Measurements from ENCODE around the gene ZNF609. TPM values are rescaled to one million over a fixed set of nuclear protein-coding genes. Genes with fewer than 3 reads are reported as not detected.

The ZNF609 gene
- total and polyA plus RNA-seq, 2 of the 13 experiments (the other 11 are each of a cell fraction or from before 2014, with no cell fraction given): 8.9 to 9.9 TPM

- TF ChIP-seq PTBP1 (IDR thresholded peaks at IDR 0.05; ENCODE audit: low read depth, low read length, poor library complexity, severe bottlenecking) (no peak), ZNF460 (CRISPR knock-in tag; IDR thresholded peaks at IDR 0.05; ENCODE audit: borderline replicate concordance) (no peak), FOXC1 (CRISPR knock-in tag; IDR thresholded peaks at IDR 0.05; ENCODE audit: borderline replicate concordance) (no peak), BORCS8-MEF2B (CRISPR knock-in tag; IDR thresholded peaks at IDR 0.05) (no peak), KDM4B (CRISPR knock-in tag; IDR thresholded peaks at IDR 0.05) (no peak), ZNF350 (CRISPR knock-in tag; IDR thresholded peaks at IDR 0.05; ENCODE audit: borderline replicate concordance, low read depth) (no peak), IKZF4 (CRISPR knock-in tag; IDR thresholded peaks at IDR 0.05; ENCODE audit: borderline replicate concordance, low read depth, not compliant biosample characterization) (no peak), ZNF569 (CRISPR knock-in tag; IDR thresholded peaks at IDR 0.05; ENCODE audit: borderline replicate concordance) (no peak), CC2D1A (CRISPR knock-in tag; IDR thresholded peaks at IDR 0.05) (no peak), ZNF891 (CRISPR knock-in tag; IDR thresholded peaks at IDR 0.05) (no peak), RBFOX2 (IDR thresholded peaks at IDR 0.05; ENCODE audit: low read depth, low read length) (no peak)
Measured at GRCh38 chr15:64452988-64453688, 7.2 kb upstream of the ZNF609 start (continued).

DNA sequence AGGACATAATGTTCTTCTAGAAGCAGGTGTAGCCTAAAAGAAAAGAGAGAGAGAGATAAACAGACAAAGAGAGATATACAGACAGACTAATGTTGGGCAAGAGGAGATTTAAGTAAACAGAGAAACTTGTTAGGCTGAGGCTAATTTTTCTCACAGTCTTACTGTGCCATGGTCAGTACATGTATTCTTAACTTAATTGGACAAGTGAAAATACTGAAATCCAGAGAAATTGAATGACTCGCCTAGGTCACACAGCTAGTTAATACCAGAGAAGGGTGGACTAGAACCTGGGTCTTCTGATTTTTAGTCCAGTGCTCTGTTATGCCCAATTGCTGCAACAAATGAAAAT lies 6.7 kb upstream of the ZNF609 start:
- Histone ChIP-seq H4K20me1 (ENCODE audit: insufficient read depth, low read length) (no peaks in the 10 kb centered on the region; the same call in 1 of the 2 replicates), H3K9me3 (ENCODE audit: low read length) (no peaks in the 10 kb centered on the region), H3K36me3 (replicated peaks in 1 of 2; ENCODE audit: control insufficient read depth in 1 of 2, insufficient read depth in 2 of 2, low read length in 2 of 2) (peaks cover 3 to 18% of the 10 kb centered on the region in 2 experiments; a peak in 4 of 5 replicates), H3K9ac (ENCODE audit: insufficient read depth, low read depth, low read length) (no peak overlapping the region), H3K4me1 (ENCODE audit: insufficient read depth, low read length) (peaks cover 35% of the 10 kb centered on the region), H3K79me2 (ENCODE audit: insufficient read depth, low read length) (no peaks in the 10 kb centered on the region), H3K27me3 (ENCODE audit: control insufficient read depth in 1 of 2, insufficient read depth in 2 of 2, low read length in 2 of 2) (no peaks in the 10 kb centered on the region), H3K4me3 (replicated peaks in 1 of 3; ENCODE audit: insufficient read depth in 1 of 3, low read depth in 2 of 3, low read length in 3 of 3) (no peak overlapping the region), H3K27ac (ENCODE audit: extremely low read length, insufficient read depth, low read length) (no peak overlapping the region), H2AFZ (ENCODE audit: low read length) (no peak overlapping the region), H3K4me2 (ENCODE audit: low read depth, low read length) (no peak overlapping the region)
- no peak for FAIRE-seq
- 100% methylated on average over 1 of the region's 1 CpG for WGBS (ENCODE audit: low lambda C conversion rate)
- CTCF ChIA-PET (ENCODE audit: low intra/inter-chr PET ratio, low total read pairs): no interaction called here
- no peak for ATAC-seq
- DNase-seq (ENCODE audit: low spot score): no peak
- intact Hi-C loops (cut with micrococcal nuclease; ENCODE audit: unreplicated experiment) (no loop called here), in situ Hi-C loops (cut with HindIII; ENCODE audit: extremely low pct_ligation_motif_present, low pct_unique_long_range_greater_than_20kb) (no loop called here)
- BruUV-seq (replicated peaks): no TSS peak
- POLR2A ChIA-PET: no interaction called here
- TF ChIP-seq, protein P1, sequence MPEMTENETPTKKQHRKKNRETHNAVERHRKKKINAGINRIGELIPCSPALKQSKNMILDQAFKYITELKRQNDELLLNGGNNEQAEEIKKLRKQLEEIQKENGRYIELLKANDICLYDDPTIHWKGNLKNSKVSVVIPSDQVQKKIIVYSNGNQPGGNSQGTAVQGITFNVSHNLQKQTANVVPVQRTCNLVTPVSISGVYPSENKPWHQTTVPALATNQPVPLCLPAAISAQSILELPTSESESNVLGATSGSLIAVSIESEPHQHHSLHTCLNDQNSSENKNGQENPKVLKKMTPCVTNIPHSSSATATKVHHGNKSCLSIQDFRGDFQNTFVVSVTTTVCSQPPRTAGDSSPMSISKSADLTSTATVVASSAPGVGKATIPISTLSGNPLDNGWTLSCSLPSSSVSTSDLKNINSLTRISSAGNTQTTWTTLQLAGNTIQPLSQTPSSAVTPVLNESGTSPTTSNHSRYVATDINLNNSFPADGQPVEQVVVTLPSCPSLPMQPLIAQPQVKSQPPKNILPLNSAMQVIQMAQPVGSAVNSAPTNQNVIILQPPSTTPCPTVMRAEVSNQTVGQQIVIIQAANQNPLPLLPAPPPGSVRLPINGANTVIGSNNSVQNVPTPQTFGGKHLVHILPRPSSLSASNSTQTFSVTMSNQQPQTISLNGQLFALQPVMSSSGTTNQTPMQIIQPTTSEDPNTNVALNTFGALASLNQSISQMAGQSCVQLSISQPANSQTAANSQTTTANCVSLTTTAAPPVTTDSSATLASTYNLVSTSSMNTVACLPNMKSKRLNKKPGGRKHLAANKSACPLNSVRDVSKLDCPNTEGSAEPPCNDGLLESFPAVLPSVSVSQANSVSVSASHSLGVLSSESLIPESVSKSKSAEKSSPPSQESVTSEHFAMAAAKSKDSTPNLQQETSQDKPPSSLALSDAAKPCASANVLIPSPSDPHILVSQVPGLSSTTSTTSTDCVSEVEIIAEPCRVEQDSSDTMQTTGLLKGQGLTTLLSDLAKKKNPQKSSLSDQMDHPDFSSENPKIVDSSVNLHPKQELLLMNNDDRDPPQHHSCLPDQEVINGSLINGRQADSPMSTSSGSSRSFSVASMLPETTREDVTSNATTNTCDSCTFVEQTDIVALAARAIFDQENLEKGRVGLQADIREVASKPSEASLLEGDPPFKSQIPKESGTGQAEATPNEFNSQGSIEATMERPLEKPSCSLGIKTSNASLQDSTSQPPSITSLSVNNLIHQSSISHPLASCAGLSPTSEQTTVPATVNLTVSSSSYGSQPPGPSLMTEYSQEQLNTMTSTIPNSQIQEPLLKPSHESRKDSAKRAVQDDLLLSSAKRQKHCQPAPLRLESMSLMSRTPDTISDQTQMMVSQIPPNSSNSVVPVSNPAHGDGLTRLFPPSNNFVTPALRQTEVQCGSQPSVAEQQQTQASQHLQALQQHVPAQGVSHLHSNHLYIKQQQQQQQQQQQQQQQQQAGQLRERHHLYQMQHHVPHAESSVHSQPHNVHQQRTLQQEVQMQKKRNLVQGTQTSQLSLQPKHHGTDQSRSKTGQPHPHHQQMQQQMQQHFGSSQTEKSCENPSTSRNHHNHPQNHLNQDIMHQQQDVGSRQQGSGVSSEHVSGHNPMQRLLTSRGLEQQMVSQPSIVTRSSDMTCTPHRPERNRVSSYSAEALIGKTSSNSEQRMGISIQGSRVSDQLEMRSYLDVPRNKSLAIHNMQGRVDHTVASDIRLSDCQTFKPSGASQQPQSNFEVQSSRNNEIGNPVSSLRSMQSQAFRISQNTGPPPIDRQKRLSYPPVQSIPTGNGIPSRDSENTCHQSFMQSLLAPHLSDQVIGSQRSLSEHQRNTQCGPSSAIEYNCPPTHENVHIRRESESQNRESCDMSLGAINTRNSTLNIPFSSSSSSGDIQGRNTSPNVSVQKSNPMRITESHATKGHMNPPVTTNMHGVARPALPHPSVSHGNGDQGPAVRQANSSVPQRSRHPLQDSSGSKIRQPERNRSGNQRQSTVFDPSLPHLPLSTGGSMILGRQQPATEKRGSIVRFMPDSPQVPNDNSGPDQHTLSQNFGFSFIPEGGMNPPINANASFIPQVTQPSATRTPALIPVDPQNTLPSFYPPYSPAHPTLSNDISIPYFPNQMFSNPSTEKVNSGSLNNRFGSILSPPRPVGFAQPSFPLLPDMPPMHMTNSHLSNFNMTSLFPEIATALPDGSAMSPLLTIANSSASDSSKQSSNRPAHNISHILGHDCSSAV (CRISPR knock-in tag; IDR thresholded peaks at IDR 0.05; ENCODE audit: borderline replicate concordance): no peak
- no peak for TF ChIP-seq SRF (IDR thresholded peaks at IDR 0.05; ENCODE audit: low read depth, low read length)
- TF ChIP-seq HCFC1 (IDR thresholded peaks at IDR 0.05; ENCODE audit: low read depth, low read length): no peak
- no peak for TF ChIP-seq ZNF672 (CRISPR knock-in tag; IDR thresholded peaks at IDR 0.05)
- TF ChIP-seq NKX3-1 (CRISPR knock-in tag; IDR thresholded peaks at IDR 0.05): no peak
- TF ChIP-seq ZNF788 (CRISPR knock-in tag; IDR thresholded peaks at IDR 0.05; ENCODE audit: borderline replicate concordance): no peak
